ENCODE measurements around the gene DYNC2H1.

DNA sequence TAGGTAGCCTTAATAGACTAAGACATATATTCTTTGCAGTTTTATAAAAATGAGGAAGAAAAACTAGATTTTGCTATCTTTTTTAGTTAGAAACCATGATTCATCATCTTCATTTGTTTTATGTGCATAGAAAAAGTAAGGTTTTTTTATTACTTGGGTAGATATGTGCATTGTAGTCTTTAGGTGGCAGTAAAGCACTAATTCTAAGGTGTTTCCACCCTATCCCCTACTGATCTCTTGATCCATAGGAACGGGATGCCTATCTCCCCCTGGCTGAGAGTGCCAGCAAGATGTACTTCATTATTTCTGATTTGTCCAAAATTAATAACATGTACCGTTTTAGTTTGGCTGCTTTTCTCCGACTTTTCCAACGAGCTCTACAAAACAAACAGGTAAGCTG lies 148.1 kb downstream of the DYNC2H1 start:
- no peak for TF ChIP-seq POLR2A (IDR thresholded peaks at IDR 0.05)
- TF ChIP-seq, protein P1, sequence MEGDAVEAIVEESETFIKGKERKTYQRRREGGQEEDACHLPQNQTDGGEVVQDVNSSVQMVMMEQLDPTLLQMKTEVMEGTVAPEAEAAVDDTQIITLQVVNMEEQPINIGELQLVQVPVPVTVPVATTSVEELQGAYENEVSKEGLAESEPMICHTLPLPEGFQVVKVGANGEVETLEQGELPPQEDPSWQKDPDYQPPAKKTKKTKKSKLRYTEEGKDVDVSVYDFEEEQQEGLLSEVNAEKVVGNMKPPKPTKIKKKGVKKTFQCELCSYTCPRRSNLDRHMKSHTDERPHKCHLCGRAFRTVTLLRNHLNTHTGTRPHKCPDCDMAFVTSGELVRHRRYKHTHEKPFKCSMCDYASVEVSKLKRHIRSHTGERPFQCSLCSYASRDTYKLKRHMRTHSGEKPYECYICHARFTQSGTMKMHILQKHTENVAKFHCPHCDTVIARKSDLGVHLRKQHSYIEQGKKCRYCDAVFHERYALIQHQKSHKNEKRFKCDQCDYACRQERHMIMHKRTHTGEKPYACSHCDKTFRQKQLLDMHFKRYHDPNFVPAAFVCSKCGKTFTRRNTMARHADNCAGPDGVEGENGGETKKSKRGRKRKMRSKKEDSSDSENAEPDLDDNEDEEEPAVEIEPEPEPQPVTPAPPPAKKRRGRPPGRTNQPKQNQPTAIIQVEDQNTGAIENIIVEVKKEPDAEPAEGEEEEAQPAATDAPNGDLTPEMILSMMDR (IDR thresholded peaks at IDR 0.05), result no peak
- TF ChIP-seq POLR2AphosphoS5 (IDR thresholded peaks at IDR 0.05), result no peak
